Right cardiac atrium (tissue), 5 donors: ENCODE measurements around the gene EHD3. TPM values are rescaled to one million over a fixed set of nuclear protein-coding genes. Genes with fewer than 3 reads are reported as not detected.
A peak's percentile ranks its signal among the peaks of the same experiment; 100 is the strongest.

ENCODE experiments used
- ATAC-seq, 2 donors: fragments of 200-7000 bp; cut with Tn5 transposase; one replicate each; pipeline versions ENCODE4 v1.8.0 to v1.9.1; 2020; ENCODE audit warnings: moderate library complexity in 2 of 2, mild to moderate bottlenecking in 1 of 2
- DNase-seq, 3 donors: peaks; one replicate each; pipeline ENCODE4 v3.0.0-alpha.2; 2020
- H3K27ac ChIP-seq: one replicate; pipeline ENCODE4 v1.5.1; 2013; ENCODE audit warnings: mild to moderate bottlenecking, low read length, control low read depth, moderate library complexity
- H3K27me3 ChIP-seq: one replicate; pipeline ENCODE4 v1.6.1; 2013; ENCODE audit not compliant: control insufficient read depth, insufficient read depth
- H3K4me1 ChIP-seq: one replicate; pipeline ENCODE4 v1.6.1; 2013; ENCODE audit warnings: low read length; ENCODE audit not compliant: control insufficient read depth, insufficient read depth
- H3K4me3 ChIP-seq: one replicate; pipeline ENCODE4 v1.5.1; 2013; ENCODE audit warnings: low read length, control low read depth
- H3K9me3 ChIP-seq: one replicate; pipeline ENCODE4 v1.6.1; 2013; ENCODE audit warnings: low read length; ENCODE audit not compliant: control insufficient read depth
- WGBS: extraction: QIAGEN DNeasy Blood & Tissue Kit; methylation state at CpG from one replicate; pipeline ENCODE4 v1.1.7; 2013; 5-methylcytosine and 5-hydroxymethylcytosine counted together
- intact Hi-C, 4 donors: fragments of 100-400 bp; cut with DNase I; formaldehyde crosslinking; loops; one replicate each; pipeline versions ENCODE4 v1.11.0 to v1.14.0; 2022 to 2023
- polyA plus RNA-seq: library from polyadenylated mRNA; stranded (reverse); fragments of 200-250 nt; gene quantifications from one replicate; pipeline ENCODE4 v1.2.3, GENCODE V29; 2013
- total RNA-seq, 4 donors: library from RNA; stranded (reverse); fragmentation: NEBNext Ultra II Directional; extraction: Animal tissue kit (Norgen Biotek cat#: 25700); gene quantifications; one replicate each; pipeline ENCODE4 v1.2.1, GENCODE V29; 2021
- donor health status: healthy with polysubstance abuse.
- donor health status: DM: no; HTN: yes; CAD: no.
- donor health status: DM: no; HTN: no; CAD: no.
- donor health status: DM: no; HTN: yes; CAD: no; lungs with severe emphysema.
- donor health status: DM: yes; HTN: yes; CAD: no.

The EHD3 gene
- total and polyA plus RNA-seq, 5 donors = 7.4 to 13.3 (median 10.4) TPM

DNA sequence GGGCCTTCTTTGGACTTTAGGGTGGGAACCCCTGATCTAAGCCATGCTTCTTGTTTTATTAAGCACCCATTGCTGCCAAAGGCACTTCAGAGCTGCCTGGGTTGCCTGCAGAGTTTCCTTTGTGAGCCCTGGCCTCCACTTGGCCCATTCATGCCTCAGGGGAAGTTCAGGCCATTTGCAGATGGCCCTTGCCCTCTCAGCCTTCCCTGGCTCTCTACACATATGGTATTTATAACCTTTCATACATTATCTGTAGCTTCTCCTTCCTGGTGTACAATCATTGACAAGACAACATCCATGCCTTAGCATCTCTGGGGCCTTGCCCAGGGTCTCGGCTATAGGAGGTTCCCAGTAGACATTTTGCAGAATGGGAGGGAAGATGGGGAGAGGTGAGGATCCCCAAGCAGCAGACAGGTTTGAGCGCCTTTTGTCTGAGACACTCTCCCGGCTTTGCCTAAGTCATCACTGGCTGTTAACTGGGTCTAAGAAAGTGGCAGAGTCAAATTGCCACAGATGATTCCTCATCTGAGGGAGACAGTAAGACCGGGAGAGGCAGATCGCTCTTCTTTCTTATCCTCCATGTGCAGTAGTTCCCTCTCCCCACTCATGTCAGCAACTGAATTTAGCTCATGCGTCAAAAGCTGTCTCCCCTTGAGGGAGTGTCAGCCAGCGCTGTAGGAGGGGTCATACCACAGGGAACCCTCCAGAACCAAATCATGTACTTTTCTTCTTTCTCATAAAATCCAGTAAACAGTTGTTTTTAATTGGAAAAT is 2.7 kb downstream of the EHD3 start:
- H3K27me3 ChIP-seq = no peaks in the 10 kb centered on the region
- intact Hi-C loops = no loop called here
- ATAC-seq (no peak), DNase-seq (no peak)
- H3K27ac ChIP-seq = no peak overlapping the region
- 80% methylated on average over 7 of the region's 7 CpGs for WGBS
- peaks cover 21% of the 10 kb centered on the region for H3K4me1 ChIP-seq
- no peaks in the 10 kb centered on the region for H3K9me3 ChIP-seq
- H3K4me3 ChIP-seq = no peak overlapping the region

DNA sequence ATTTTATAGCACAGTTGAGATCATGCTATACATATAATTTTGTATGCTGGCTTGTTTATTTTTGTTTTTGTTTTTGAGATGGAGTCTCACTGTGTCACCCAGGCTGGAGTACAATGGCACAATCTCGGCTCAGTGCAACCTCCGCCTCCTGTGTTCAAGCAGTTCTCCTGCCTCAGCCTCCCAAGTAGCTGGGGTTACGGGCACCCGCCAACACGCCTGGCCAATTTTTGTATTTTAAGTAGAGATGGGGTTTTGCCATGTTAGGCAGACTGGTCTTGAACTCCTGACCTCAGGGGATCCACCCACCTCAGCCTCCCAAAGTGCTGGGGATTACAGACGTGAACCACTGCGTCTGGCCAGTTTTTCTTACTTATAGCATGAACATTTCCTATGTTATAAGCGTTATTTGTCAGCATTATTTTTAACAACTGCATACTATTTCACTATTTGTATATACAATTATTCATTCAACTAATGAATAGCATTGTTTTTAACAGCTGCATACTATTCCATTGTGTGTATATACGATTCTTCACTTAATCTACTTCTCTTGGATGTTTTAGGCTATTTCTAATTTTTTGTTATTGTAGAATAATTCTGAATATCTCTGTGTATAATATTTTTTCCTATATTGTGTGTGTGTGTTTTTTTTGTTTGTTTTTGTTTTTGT is 3.5 kb downstream of the EHD3 start:
- intact Hi-C loops = no loop called here
- H3K4me1 ChIP-seq = peaks cover 21% of the 10 kb centered on the region
- no peak for ATAC-seq
- 98% methylated on average over 9 of the region's 9 CpGs for WGBS
- H3K4me3 ChIP-seq = no peak overlapping the region
- no peaks in the 10 kb centered on the region for H3K9me3 ChIP-seq
- no peak for DNase-seq
- H3K27me3 ChIP-seq = no peaks in the 10 kb centered on the region
- no peak overlapping the region for H3K27ac ChIP-seq

DNA sequence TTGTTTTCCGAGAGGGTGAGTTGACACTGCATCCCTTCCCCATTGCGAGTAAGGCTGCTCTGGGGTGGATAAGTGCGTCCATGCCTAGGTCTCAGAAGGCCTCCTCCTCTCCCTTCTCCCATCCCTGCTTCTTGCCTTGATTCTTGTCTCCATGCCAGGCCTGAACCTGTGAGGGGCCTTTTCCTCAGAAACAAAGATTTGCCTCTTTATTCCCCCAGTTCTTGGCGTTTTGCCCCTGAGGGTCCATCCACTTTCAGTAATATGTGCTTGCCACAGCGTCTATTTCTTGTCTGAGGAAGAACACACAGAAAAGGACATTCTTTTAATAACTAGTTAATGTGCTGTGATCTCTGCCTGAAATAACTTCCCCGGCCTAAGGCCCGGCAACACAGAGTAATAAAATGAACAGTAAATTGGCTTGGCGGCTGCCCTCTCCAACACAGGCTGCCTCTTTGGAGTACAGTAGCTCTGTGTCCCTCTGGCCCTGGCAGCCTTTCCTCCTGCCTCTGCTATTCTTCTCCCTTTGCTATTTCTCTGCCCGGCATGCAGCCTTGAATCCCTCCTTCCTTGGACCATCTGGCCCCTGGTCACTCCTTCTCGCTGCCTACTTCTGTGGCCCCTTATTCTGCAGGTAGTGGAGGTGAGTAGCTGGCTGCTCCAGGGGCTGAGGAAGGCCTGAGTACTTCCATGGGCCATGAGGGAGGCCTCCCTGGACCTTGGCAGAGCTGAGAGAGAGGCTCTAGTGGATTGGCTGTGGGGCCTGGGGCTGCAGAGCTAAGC is 4.4 kb downstream of the EHD3 start:
- ATAC-seq (no peak), DNase-seq (no peak)
- no peaks in the 10 kb centered on the region for H3K27me3 ChIP-seq
- WGBS = 74% methylated on average over 10 of the region's 10 CpGs
- H3K27ac ChIP-seq = no peak overlapping the region
- intact Hi-C loops = no loop called here
- no peak overlapping the region for H3K4me3 ChIP-seq
- H3K4me1 ChIP-seq = peaks cover 17% of the 10 kb centered on the region
- no peaks in the 10 kb centered on the region for H3K9me3 ChIP-seq

DNA sequence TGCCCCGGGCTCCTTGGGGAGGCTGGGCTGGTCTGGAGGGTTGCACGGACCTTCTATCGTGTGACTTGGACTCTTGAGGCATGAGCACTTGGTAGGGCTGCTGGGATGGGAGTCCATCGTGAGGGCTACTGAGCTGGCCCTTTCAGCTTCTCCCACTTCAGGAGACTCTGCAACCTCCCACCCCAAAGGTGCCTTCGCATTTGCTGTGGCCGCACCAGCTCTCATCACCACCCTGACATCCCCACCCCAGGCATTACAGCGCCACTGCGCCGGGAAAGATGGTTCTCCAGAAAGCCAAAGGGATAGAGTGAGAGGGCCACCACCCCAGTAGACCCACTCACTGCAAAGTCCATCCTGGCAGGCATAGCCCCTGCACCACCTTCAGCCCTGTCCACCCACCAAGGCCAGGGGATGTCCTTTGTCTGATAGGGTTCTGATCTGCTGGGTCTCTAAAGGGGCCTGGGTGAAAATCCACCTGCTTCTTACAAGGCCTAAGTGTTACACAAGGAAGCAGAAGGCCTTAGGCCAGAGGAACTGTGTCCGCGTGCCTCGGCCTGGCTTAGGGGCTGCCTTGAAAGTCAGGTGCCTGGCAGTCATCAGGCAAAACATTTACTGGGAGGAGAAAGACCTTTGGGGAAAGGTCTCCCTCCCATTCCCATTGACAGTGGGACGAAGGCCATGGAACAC is 5.1 kb downstream of the EHD3 start:
- Histone ChIP-seq H3K27ac (peak overlapping the region; percentile 79), H3K4me1 (peaks cover 17% of the 10 kb centered on the region), H3K9me3 (no peaks in the 10 kb centered on the region), H3K27me3 (no peaks in the 10 kb centered on the region), H3K4me3 (no peak overlapping the region)
- intact Hi-C loops = no loop called here
- no peak for DNase-seq
- no peak for ATAC-seq
- 79% methylated on average over 13 of the region's 13 CpGs for WGBS

DNA sequence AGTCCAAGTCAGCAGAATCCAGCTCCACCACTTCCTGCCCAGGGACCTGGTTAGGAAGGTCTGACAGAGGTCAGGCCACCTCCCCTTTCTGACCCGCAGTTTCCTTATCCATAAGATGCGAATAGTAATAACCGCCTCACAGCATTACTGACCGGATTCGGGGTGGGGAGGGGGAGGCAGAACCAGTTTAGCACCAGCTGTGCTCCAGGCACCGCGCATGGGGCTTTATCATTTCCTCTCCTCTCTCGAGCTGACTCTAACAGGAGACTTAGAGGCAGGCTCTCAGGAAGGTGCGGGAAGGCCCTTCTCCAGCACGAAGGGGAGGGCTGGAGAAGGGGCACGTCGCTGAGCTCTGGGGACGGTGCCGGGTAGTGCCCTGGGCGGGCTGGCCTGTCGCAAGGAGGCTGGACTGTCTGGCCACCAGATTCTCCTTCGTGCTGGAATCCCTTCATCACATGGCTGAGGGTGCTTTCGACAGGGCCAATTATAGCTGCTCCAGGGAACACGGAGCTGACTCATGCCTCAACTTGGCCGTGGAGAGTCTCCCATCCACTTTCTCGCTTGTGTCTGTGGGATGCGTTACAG is 5.7 kb downstream of the EHD3 start:
- H3K27me3 ChIP-seq = no peaks in the 10 kb centered on the region
- ATAC-seq (peak; percentile 91 to 92), DNase-seq (peak; percentile 53 to 82 (median 78))
- intact Hi-C loops = loop anchor here in 1 of 4 donors (10.0 kb wide), 1 partner anchor 85 kb away; no protein-coding TSS in a partner anchor
- H3K9me3 ChIP-seq = no peaks in the 10 kb centered on the region
- H3K4me1 ChIP-seq = peaks cover 17% of the 10 kb centered on the region
- 20% methylated on average over 22 of the region's 22 CpGs for WGBS
- peak overlapping the region; percentile 79 for H3K27ac ChIP-seq
- H3K4me3 ChIP-seq = no peak overlapping the region

DNA sequence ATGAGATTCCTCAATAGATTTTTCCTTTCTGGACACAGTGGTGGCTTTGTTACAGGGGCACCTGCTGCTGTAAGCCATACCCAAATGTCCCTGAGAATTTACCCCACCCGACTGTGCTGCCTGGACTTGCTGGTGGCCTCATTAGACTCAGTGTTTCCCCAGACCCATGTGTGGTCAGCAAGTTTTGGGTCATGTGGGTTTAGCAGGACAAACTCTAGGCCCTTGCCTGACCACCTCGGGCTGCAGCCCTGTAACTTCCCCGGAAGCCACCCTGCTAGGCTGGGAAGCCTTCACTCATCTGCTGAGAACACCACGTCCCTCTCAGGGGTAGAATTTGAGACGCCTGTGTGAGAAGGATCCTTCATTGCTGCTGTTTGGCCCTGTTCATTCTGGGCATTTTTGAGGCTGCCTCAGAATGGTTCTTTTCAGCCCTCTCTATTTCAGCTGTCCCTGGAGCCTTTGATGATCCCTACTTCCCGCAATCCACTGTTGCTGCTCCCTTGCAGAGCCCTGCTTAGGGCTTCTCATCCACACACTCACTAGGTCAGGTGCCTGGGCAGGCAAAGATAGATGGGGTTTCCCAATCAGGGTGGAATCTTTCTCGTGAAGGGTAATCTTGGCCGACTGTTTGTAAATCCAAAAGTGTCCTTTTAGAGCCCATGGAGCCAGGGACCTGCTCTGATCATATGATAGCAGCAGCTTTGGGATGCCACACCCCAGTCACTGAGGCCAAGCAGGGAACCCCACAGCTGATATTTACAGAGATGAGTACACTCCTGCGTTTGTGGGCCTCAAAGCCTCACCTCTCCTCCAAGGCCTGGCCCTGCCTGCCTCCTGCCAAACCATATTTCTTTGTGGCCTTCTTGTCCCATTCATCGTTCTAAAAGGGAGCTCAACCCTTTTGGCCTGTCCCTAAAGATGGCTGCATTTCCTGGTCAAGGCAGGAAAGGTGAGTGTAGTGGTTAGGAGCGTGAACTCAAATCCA is 6.7 kb downstream of the EHD3 start:
- no peak for DNase-seq
- peak overlapping the region; percentile 26 for H3K27ac ChIP-seq
- intact Hi-C loops = loop anchor here in 1 of 4 donors (10.0 kb wide), 1 partner anchor 84 kb away; no protein-coding TSS in a partner anchor
- H3K4me1 ChIP-seq = peaks cover 17% of the 10 kb centered on the region
- no peaks in the 10 kb centered on the region for H3K9me3 ChIP-seq
- no peak for ATAC-seq
- WGBS = 79% methylated on average over 11 of the region's 11 CpGs
- no peaks in the 10 kb centered on the region for H3K27me3 ChIP-seq
- H3K4me3 ChIP-seq = no peak overlapping the region

DNA sequence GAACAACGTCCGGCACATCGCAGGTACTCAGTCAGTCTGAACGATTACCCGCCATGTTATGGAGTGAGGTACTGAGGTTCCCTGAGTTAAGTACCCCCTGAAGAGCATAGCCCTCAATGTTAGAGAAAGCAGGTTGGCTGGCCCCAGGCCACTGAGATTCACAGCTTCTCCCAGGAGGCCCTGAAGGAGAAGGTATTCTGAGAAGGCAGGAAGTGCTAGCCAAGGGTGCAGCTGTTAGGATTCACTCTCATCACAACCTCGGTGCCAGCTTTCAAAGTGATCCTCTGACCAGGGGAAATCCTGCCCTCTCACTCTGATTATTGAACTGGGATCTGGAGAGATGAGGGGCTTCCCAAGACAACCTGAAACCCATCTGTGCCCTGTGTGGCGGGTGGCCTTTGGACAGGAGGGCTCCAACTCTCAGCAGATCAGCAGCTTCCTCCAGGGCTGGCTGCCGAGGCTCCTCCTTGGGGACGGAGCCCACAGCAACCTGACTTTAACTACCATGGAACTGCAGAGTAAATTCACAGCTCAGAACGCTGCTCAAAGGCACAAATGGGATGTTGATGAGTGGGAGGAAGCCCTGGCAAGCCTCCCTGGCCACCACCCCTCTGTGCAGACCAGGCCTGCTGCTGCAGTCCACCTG is 7.8 kb downstream of the EHD3 start:
- DNase-seq = no peak
- intact Hi-C loops = loop anchor here in 1 of 4 donors (10.0 kb wide), 1 partner anchor 83 kb away; no protein-coding TSS in a partner anchor
- no peak overlapping the region for H3K4me3 ChIP-seq
- H3K4me1 ChIP-seq = peaks cover 15% of the 10 kb centered on the region
- no peak for ATAC-seq
- H3K27me3 ChIP-seq = no peaks in the 10 kb centered on the region
- H3K27ac ChIP-seq = no peak overlapping the region
- 81% methylated on average over 10 of the region's 10 CpGs for WGBS
- no peaks in the 10 kb centered on the region for H3K9me3 ChIP-seq

DNA sequence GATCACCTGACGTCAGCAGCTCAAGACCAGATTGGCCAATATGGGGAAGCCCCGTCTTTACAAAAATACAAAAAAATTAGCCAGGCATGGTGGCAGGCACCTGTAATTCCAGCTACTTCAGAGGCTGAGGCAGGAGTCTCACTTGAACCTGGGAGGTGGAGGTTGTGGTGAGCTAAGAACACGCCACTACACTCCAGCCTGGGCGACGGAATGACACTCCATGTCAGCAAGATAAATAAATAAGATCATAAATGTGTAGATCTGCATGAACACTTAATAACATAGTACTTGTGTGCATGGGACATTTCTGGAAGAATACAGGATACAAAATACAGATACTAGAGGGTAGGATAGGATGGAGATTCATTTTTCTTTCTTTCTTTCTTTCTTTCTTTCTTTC is 9.1 kb downstream of the EHD3 start:
- no peaks in the 10 kb centered on the region for H3K27me3 ChIP-seq
- DNase-seq (no peak), ATAC-seq (no peak)
- intact Hi-C loops = loop anchor here in 1 of 4 donors (10.0 kb wide), 1 partner anchor 82 kb away; no protein-coding TSS in a partner anchor
- WGBS = 97% methylated on average over 5 of the region's 5 CpGs
- no peak overlapping the region for H3K27ac ChIP-seq
- H3K9me3 ChIP-seq = no peaks in the 10 kb centered on the region
- H3K4me1 ChIP-seq = peaks cover 15% of the 10 kb centered on the region
- no peak overlapping the region for H3K4me3 ChIP-seq

DNA sequence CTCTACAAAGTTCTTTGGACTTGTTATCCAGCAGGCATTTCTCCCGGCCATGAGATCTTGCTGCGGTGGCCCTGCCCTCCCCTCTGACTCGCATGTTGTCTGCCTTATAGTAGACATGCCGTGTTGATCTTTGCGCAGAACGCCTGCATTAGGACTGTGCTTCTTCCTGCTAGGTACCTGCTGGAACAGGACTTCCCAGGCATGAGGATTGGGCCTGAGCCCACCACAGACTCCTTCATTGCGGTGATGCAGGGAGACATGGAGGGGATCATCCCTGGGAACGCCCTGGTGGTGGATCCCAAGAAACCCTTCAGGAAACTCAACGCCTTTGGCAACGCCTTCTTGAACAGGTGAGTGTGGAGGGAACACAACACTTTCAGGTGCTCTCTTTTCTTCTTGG is 10.1 kb downstream of the EHD3 start:
- DNase-seq (no peak), ATAC-seq (no peak)
- Histone ChIP-seq H3K4me1 (peaks cover 14% of the 10 kb centered on the region), H3K4me3 (no peak overlapping the region), H3K9me3 (no peaks in the 10 kb centered on the region), H3K27me3 (no peaks in the 10 kb centered on the region), H3K27ac (no peak overlapping the region)
- intact Hi-C loops = loop anchor here in 1 of 4 donors (10.0 kb wide), 1 partner anchor 81 kb away; no protein-coding TSS in a partner anchor
- WGBS = 96% methylated on average over 10 of the region's 10 CpGs
